Peyer's patch (tissue), 4 donors: ENCODE data around the gene KCNQ1OT1. TPM values are rescaled to one million over a fixed set of nuclear protein-coding genes. Genes with fewer than 3 reads are reported as not detected.

Source experiments
- DNase-seq, 3 donors: peaks; one replicate each; pipeline ENCODE4 v3.0.0-alpha.2; 2017 to 2019
- H3K27ac ChIP-seq, 4 donors: fragments of 200-600 bp; sonication (generic); one replicate each; pipeline ENCODE4 v1.5.1; 2016 to 2019
- H3K27me3 ChIP-seq, 2 donors: fragments of 200-600 bp; sonication (generic); one replicate each; pipeline ENCODE4 v1.5.1; 2019
- H3K36me3 ChIP-seq, 3 donors: fragments of 200-600 bp; sonication (generic); one replicate each; pipeline ENCODE4 v1.5.1; 2016 to 2019
- H3K4me1 ChIP-seq, 4 donors: fragments of 200-600 bp; sonication (generic); one replicate each; pipeline ENCODE4 v1.5.1; 2016 to 2019
- H3K4me3 ChIP-seq, 4 donors: fragments of 200-600 bp; sonication (generic); 1 replicate in 3 of 4; 2 replicates in 1 of 4; pipeline ENCODE4 v1.5.1; 2016 to 2019; ENCODE audit warnings: mild to moderate bottlenecking in 1 of 4
- H3K9me3 ChIP-seq, 4 donors: fragments of 200-600 bp; sonication (generic); one replicate each; pipeline ENCODE4 v1.5.1; 2016 to 2019; ENCODE audit warnings: mild to moderate bottlenecking in 1 of 4
- POLR2A ChIP-seq, 2 donors: fragments of 450-650 bp; IDR thresholded peaks; one replicate each; pipeline ENCODE4 v1.5.1; 2017; ENCODE audit warnings: antibody characterized with exemption in 2 of 2, mild to moderate bottlenecking in 2 of 2, moderate library complexity in 2 of 2
- total RNA-seq, 4 donors: library from RNA; depleted of rRNA; stranded (reverse); fragments of >200 nt; gene quantifications; one replicate each; pipeline ENCODE4 v1.1.0, GENCODE V29; 2016
- TF ChIP-seq, protein P1 (sequence below), 6 experiments: fragments of 450-650 bp in 4 of 6; fragments of 200-600 bp in 2 of 6; sonication (generic) in 1 of 6; IDR thresholded peaks; one replicate each; pipeline ENCODE4 v1.5.1; 2017 to 2019; ENCODE audit warnings: antibody characterized with exemption in 6 of 6, mild to moderate bottlenecking in 3 of 6, moderate library complexity in 1 of 6

KCNQ1OT1 gene
- 1 to 10 TPM; 3.2 to 6.2 (median 4.5) TPM for total RNA-seq

DNA sequence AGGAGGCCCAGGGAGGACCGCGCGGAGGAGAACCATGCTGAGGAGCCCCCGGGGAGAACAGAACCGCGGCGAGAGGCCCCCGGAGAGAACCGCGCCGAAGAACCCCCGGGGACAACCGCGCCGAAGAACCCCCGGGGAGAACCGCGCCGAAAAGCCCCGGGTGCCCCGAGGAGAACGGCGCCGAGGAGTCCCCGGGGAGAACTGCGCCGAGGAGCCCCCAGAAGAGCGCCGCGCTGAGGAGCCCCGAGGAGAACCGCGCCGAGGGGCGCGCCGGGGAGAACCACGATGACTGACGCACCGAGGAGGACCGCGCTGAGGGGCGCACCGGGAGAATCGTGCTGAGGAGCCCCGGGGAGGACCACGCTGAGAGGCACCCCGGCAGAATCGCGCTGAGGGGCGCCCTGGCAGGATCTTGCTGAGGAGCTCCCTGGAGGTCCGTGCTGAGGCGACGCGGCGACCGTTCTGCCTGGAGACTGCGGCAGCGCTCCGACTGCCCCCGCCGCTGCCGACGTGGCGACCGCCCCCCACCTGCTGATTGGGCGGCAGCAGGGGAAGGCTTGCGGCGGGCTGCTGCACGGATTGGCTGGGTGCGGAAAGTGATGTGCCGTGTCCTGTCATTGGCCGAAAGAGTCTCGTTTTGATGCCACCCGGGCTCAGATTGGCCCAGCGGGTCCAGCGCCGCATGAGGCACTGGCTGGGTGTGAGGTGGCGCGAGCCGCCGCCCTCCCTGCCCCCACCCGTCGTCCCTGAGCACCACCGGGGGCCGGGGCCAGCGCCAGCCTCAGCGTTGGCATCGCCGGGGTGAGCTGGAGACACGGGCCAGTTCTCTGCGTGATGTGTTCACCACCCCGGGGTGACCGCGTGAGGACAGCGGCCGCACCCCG lies at the start of gene KCNQ1OT1:
Gene KCNQ1OT1 (minus strand): TSS at position 464 of the 884 bp plus-strand sequence.
- DNase-seq = peak; percentile 85 to 95 (median 93)
- Histone ChIP-seq H3K36me3 (no peaks in the 10 kb centered on the region), H3K27me3 (no peaks in the 10 kb centered on the region), H3K4me3 (peak within 1 kb of the TSS; percentile 56 to 73 (median 65)), H3K27ac (peak within 1 kb of the TSS; percentile 86 to 96 (median 94)), H3K9me3 (no peaks in the 10 kb centered on the region), H3K4me1 (peaks cover 0 to 5% (median 0%) of the 10 kb centered on the region in 4 donors)
- peak; percentile 95 to 96 for TF ChIP-seq POLR2A (IDR thresholded peaks at IDR 0.05)
- TF ChIP-seq, protein P1, sequence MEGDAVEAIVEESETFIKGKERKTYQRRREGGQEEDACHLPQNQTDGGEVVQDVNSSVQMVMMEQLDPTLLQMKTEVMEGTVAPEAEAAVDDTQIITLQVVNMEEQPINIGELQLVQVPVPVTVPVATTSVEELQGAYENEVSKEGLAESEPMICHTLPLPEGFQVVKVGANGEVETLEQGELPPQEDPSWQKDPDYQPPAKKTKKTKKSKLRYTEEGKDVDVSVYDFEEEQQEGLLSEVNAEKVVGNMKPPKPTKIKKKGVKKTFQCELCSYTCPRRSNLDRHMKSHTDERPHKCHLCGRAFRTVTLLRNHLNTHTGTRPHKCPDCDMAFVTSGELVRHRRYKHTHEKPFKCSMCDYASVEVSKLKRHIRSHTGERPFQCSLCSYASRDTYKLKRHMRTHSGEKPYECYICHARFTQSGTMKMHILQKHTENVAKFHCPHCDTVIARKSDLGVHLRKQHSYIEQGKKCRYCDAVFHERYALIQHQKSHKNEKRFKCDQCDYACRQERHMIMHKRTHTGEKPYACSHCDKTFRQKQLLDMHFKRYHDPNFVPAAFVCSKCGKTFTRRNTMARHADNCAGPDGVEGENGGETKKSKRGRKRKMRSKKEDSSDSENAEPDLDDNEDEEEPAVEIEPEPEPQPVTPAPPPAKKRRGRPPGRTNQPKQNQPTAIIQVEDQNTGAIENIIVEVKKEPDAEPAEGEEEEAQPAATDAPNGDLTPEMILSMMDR (IDR thresholded peaks at IDR 0.05) = no peak

- Histone ChIP-seq H3K9me3 (no peaks in the 10 kb centered on the region), H3K4me3 (no peak overlapping the region), H3K27ac (no peak overlapping the region), H3K4me1 (no peaks in the 10 kb centered on the region), H3K27me3 (no peaks in the 10 kb centered on the region), H3K36me3 (no peaks in the 10 kb centered on the region)
- DNase-seq = peak in 1 of 3 donors; percentile 42
- no peak for TF ChIP-seq POLR2A (IDR thresholded peaks at IDR 0.05)
- TF ChIP-seq, protein P1 (IDR thresholded peaks at IDR 0.05) = no peak
Observed at GRCh38 chr11:2748814-2749554, 49.2 kb upstream of the KCNQ1OT1 start.

DNA sequence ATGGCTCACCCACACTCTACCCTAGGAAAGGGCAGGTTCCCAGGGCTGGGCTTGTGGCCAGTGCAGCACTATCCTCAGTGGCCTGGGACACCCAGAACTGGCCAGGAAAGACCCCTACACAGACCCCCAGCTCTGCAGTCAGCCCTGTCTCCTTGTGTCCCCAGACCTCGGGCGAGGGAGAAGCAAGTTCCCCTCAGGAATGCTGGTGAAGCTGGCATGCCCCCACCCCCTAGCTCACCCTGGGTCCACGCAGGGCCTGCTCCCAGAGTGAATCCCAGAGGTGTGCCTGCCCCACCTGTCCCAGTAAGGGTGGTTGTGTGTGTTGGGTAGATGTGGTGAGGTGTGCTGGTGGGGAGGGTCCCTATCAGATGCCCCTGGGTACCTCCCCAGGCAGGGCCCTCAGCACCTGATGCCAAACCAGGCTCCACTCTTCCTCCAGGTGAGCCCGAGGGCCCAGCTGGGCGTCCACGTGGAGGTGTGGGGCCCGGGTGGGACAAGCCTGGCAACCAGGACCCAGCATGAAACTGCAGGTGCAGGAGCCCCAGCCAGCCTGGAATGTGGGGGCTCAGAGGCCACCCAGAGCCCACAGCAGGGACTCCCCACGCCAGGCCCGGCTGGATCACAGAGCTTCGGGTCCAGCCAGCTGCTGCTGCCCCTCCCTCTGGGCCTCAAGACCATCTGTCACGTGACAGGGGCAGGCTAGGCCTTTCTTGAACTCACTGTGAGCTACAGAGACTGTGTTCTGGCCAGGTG lies 48.4 kb upstream of the KCNQ1OT1 start:
- no peaks in the 10 kb centered on the region for H3K27me3 ChIP-seq
- TF ChIP-seq, protein P1 (IDR thresholded peaks at IDR 0.05) = no peak
- no peak for TF ChIP-seq POLR2A (IDR thresholded peaks at IDR 0.05)

GRCh38 chr11:2747248-2748027 lies 47.6 kb upstream of the KCNQ1OT1 start:
- Histone ChIP-seq H3K9me3 (no peaks in the 10 kb centered on the region), H3K4me3 (no peak overlapping the region), H3K27ac (no peak overlapping the region), H3K36me3 (no peaks in the 10 kb centered on the region), H3K27me3 (no peaks in the 10 kb centered on the region), H3K4me1 (no peaks in the 10 kb centered on the region)
- TF ChIP-seq, protein P1 (IDR thresholded peaks at IDR 0.05) = no peak
- no peak for TF ChIP-seq POLR2A (IDR thresholded peaks at IDR 0.05)
- no peak for DNase-seq

More for the DNA sequence above, 48.4 kb upstream of the KCNQ1OT1 start:
- Histone ChIP-seq H3K36me3 (no peaks in the 10 kb centered on the region), H3K27ac (no peak overlapping the region), H3K4me1 (no peaks in the 10 kb centered on the region), H3K4me3 (no peak overlapping the region), H3K9me3 (no peaks in the 10 kb centered on the region)
- no peak for DNase-seq
